GM23338 (cell line): ENCODE results near the gene TOM1L1. TPM values are rescaled to one million over a fixed set of nuclear protein-coding genes. Genes with fewer than 3 reads are reported as not detected.

Experiments used
- ATAC-seq: fragments of 200-7000 bp; cut with Tn5 transposase; 3 replicates; pipeline ENCODE4 v1.9.1; 2020
- DNase-seq: peaks from one replicate; pipeline ENCODE4 v3.0.0-alpha.2; 2015; ENCODE audit warnings: low spot score
- H2AFZ ChIP-seq: fragments of 200-600 bp; sonication (generic); 2 replicates; pipeline ENCODE4 v1.8.0; 2016; ENCODE audit warnings: antibody characterized with exemption, mild to moderate bottlenecking, moderate library complexity
- H3F3A ChIP-seq: fragments of 200-600 bp; sonication (generic); replicated peaks from 2 replicates; pipeline ENCODE4 v1.8.0; 2017; ENCODE audit warnings: antibody characterized with exemption, mixed run types, low read depth
- H3K27ac ChIP-seq: fragments of 200-600 bp; sonication (generic); 2 replicates; pipeline ENCODE4 v1.6.1; 2016; ENCODE audit warnings: low read depth
- H3K27me3 ChIP-seq: fragments of 200-600 bp; sonication (generic); 2 replicates; pipeline ENCODE4 v1.8.0; 2016; ENCODE audit warnings: mild to moderate bottlenecking, mixed run types, moderate library complexity; ENCODE audit not compliant: insufficient read depth
- H3K36me3 ChIP-seq: fragments of 200-600 bp; sonication (generic); 2 replicates; pipeline ENCODE4 v1.8.0; 2016; ENCODE audit warnings: mild to moderate bottlenecking; ENCODE audit not compliant: insufficient read depth
- H3K4me1 ChIP-seq: fragments of 200-600 bp; sonication (generic); 2 replicates; pipeline ENCODE4 v1.8.0; 2016; ENCODE audit warnings: mild to moderate bottlenecking, moderate library complexity; ENCODE audit not compliant: insufficient read depth
- H3K4me2 ChIP-seq: fragments of 200-600 bp; sonication (generic); 2 replicates; pipeline ENCODE4 v1.7.1; 2017; ENCODE audit warnings: mixed run types
- H3K4me3 ChIP-seq: fragments of 200-600 bp; sonication (generic); 2 replicates; pipeline ENCODE4 v1.6.1; 2016; ENCODE audit warnings: mixed run types
- H3K79me2 ChIP-seq: fragments of 200-600 bp; sonication (generic); replicated peaks from 2 replicates; pipeline ENCODE4 v1.8.0; 2017; ENCODE audit warnings: mild to moderate bottlenecking; ENCODE audit not compliant: insufficient read depth
- H3K9me2 ChIP-seq: fragments of 200-600 bp; sonication (generic); 2 replicates; pipeline ENCODE4 v1.8.0; 2017; ENCODE audit not compliant: insufficient read depth
- H4K20me1 ChIP-seq: fragments of 200-600 bp; sonication (generic); replicated peaks from 2 replicates; pipeline ENCODE4 v1.8.0; 2017; ENCODE audit warnings: mild to moderate bottlenecking; ENCODE audit not compliant: insufficient read depth
- H3K27ac Mint-ChIP-seq: 2 replicates; pipeline ENCODE4 v1.8.0; 2020; ENCODE audit warnings: inconsistent platforms, mild to moderate bottlenecking, moderate library complexity, mixed read lengths
- H3K27me3 Mint-ChIP-seq: 3 replicates; pipeline ENCODE4 v1.8.0; 2022; ENCODE audit warnings: low read depth, mild to moderate bottlenecking, moderate library complexity, mixed read lengths, inconsistent platforms; ENCODE audit not compliant: insufficient read depth, poor library complexity
- H3K36me3 Mint-ChIP-seq: 3 replicates; pipeline ENCODE4 v1.8.0; 2021; ENCODE audit warnings: low read depth, mild to moderate bottlenecking, inconsistent platforms, moderate library complexity, mixed read lengths
- H3K4me1 Mint-ChIP-seq: 3 replicates; pipeline ENCODE4 v1.8.0; 2020; ENCODE audit warnings: mild to moderate bottlenecking, inconsistent platforms, mixed read lengths
- H3K4me3 Mint-ChIP-seq: 3 replicates; pipeline ENCODE4 v1.8.0; 2021; ENCODE audit warnings: moderate library complexity, mild to moderate bottlenecking, inconsistent platforms, mixed read lengths
- H3K9me3 Mint-ChIP-seq: 3 replicates; pipeline ENCODE4 v1.8.0; 2020; ENCODE audit warnings: moderate library complexity, mild to moderate bottlenecking, inconsistent platforms, mixed read lengths
- CREB1 ChIP-seq: fragments of 250-450 bp; sonication (Bioruptor Pico); IDR thresholded peaks from 2 replicates; pipeline ENCODE4 v1.5.0; 2020; ENCODE audit warnings: low read depth, mild to moderate bottlenecking, moderate library complexity
- EZH2phosphoT487 ChIP-seq: fragments of 200-600 bp; sonication (generic); IDR thresholded peaks from one replicate; pipeline ENCODE4 v1.8.1; 2018; ENCODE audit warnings: antibody characterized with exemption; ENCODE audit not compliant: unreplicated experiment
- JUNB ChIP-seq: IDR thresholded peaks from one replicate; pipeline ENCODE4 v1.6.1; 2016; ENCODE audit warnings: antibody characterized with exemption; ENCODE audit not compliant: unreplicated experiment
- NANOG ChIP-seq: IDR thresholded peaks from 2 replicates; pipeline ENCODE4 v1.6.1; 2016; ENCODE audit warnings: antibody characterized with exemption, borderline replicate concordance
- POLR2AphosphoS5 ChIP-seq: IDR thresholded peaks from 2 replicates; pipeline ENCODE4 v1.6.1; 2016; ENCODE audit warnings: antibody characterized with exemption, low read depth
- STAT1 ChIP-seq: IDR thresholded peaks from one replicate; pipeline ENCODE4 v1.6.1; 2016; ENCODE audit warnings: antibody characterized with exemption; ENCODE audit not compliant: unreplicated experiment
- ZNF331 ChIP-seq: fragments of 250-450 bp; sonication (Bioruptor Pico); IDR thresholded peaks from 2 replicates; pipeline ENCODE4 v1.5.0; 2020; ENCODE audit warnings: low read depth, mild to moderate bottlenecking, moderate library complexity
- polyA plus RNA-seq: library from polyadenylated mRNA; unstranded; fragments of >200 nt; fragmentation: Nextera tagmentation; extraction: Ambion mirVana; gene quantifications from 2 replicates; pipeline ENCODE4 v1.2.1, GENCODE V29; 2016
- total RNA-seq: library from RNA; depleted of rRNA; stranded (reverse); fragments of >200 nt; shearing (Covaris generic); gene quantifications from 2 replicates; pipeline ENCODE4 v1.2.3, GENCODE V29; 2014
- TF ChIP-seq, protein P1 (sequence below): IDR thresholded peaks from one replicate; pipeline ENCODE4 v1.6.1; 2018; ENCODE audit warnings: antibody characterized with exemption; ENCODE audit not compliant: unreplicated experiment
- TF ChIP-seq, protein P2 (sequence below), 2 experiments: fragments of 200-600 bp in 1 of 2; sonication (generic) in 1 of 2; conservative IDR thresholded peaks; 2 replicates each; pipeline versions ENCODE4 v1.5.1 to v1.6.1; 2016 to 2017; ENCODE audit warnings: antibody characterized with exemption in 2 of 2, low read depth in 2 of 2, mild to moderate bottlenecking in 2 of 2, moderate library complexity in 1 of 2
- TF ChIP-seq, protein P3 (sequence below): IDR thresholded peaks from 2 replicates; pipeline ENCODE4 v1.6.1; 2016; ENCODE audit warnings: antibody characterized with exemption

TOM1L1 gene
- total and polyA plus RNA-seq, 2 experiments from 2014 or later, result 46.8 to 58.0 TPM

- TF ChIP-seq, protein P1, sequence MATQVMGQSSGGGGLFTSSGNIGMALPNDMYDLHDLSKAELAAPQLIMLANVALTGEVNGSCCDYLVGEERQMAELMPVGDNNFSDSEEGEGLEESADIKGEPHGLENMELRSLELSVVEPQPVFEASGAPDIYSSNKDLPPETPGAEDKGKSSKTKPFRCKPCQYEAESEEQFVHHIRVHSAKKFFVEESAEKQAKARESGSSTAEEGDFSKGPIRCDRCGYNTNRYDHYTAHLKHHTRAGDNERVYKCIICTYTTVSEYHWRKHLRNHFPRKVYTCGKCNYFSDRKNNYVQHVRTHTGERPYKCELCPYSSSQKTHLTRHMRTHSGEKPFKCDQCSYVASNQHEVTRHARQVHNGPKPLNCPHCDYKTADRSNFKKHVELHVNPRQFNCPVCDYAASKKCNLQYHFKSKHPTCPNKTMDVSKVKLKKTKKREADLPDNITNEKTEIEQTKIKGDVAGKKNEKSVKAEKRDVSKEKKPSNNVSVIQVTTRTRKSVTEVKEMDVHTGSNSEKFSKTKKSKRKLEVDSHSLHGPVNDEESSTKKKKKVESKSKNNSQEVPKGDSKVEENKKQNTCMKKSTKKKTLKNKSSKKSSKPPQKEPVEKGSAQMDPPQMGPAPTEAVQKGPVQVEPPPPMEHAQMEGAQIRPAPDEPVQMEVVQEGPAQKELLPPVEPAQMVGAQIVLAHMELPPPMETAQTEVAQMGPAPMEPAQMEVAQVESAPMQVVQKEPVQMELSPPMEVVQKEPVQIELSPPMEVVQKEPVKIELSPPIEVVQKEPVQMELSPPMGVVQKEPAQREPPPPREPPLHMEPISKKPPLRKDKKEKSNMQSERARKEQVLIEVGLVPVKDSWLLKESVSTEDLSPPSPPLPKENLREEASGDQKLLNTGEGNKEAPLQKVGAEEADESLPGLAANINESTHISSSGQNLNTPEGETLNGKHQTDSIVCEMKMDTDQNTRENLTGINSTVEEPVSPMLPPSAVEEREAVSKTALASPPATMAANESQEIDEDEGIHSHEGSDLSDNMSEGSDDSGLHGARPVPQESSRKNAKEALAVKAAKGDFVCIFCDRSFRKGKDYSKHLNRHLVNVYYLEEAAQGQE, result no peak
- TF ChIP-seq STAT1, result no peak
- TF ChIP-seq ZNF331 (CRISPR knock-in tag), result no peak
- TF ChIP-seq CREB1 (CRISPR knock-in tag), result no peak
- no peak for TF ChIP-seq EZH2phosphoT487
- TF ChIP-seq NANOG, result no peak
- no peak for TF ChIP-seq POLR2AphosphoS5
These were observed 82.6 kb downstream of the TOM1L1 start (continued) for GRCh38 chr17:54983260-54983659.

GRCh38 chr17:54985476-54985875 lies 84.8 kb downstream of the TOM1L1 start:
- H3K27me3 ChIP-seq, result no peaks in the 10 kb centered on the region
- no peak overlapping the region for H3K4me2 ChIP-seq
- H2AFZ ChIP-seq, result no peak overlapping the region
- no peaks in the 10 kb centered on the region for H3K4me1 ChIP-seq
- H3K4me3 ChIP-seq, result no peak overlapping the region
- ATAC-seq (no peak), DNase-seq (no peak)
- no peak for TF ChIP-seq JUNB
- H3K79me2 ChIP-seq, result peaks cover 37% of the 10 kb centered on the region
- H3K4me3 Mint-ChIP-seq, result no peak overlapping the region
- H3K36me3 Mint-ChIP-seq, result peaks cover 5% of the 10 kb centered on the region; the same call in 2 of the 3 replicates
- no peak overlapping the region for H3K27ac ChIP-seq
- no peak overlapping the region for H3K27ac Mint-ChIP-seq
- no peaks in the 10 kb centered on the region for H4K20me1 ChIP-seq
- H3K9me2 ChIP-seq, result no peaks in the 10 kb centered on the region
- 0 out of 3 replicates have a peak, but pooled peaks cover 2% of the 10 kb centered on the region for H3K4me1 Mint-ChIP-seq
- peaks cover 5% of the 10 kb centered on the region; the same call in 2 of the 3 replicates for H3K9me3 Mint-ChIP-seq
- no peaks in the 10 kb centered on the region for H3K27me3 Mint-ChIP-seq
- H3K36me3 ChIP-seq, result no peaks in the 10 kb centered on the region; the same call in 1 of the 2 replicates
- no peaks in the 10 kb centered on the region for H3F3A ChIP-seq

- no peak overlapping the region for H3K4me2 ChIP-seq
- 0 out of 2 replicates have a peak, but pooled peaks cover 4% of the 10 kb centered on the region for H3K79me2 ChIP-seq
- H3K4me3 ChIP-seq, result no peak overlapping the region
- Mint-ChIP-seq H3K36me3 (no peaks in the 10 kb centered on the region), H3K27ac (no peak overlapping the region), H3K4me3 (no peak overlapping the region), H3K27me3 (no peaks in the 10 kb centered on the region), H3K9me3 (no peaks in the 10 kb centered on the region), H3K4me1 (0 out of 3 replicates have a peak, but pooled peaks cover 2% of the 10 kb centered on the region)
- H4K20me1 ChIP-seq, result no peaks in the 10 kb centered on the region
- H3F3A ChIP-seq, result no peaks in the 10 kb centered on the region
- H3K27me3 ChIP-seq, result no peaks in the 10 kb centered on the region
- ATAC-seq, result no peak
- H3K27ac ChIP-seq, result no peak overlapping the region
- no peaks in the 10 kb centered on the region; the same call in 1 of the 2 replicates for H3K36me3 ChIP-seq
- DNase-seq, result no peak
- H3K4me1 ChIP-seq, result no peaks in the 10 kb centered on the region
- no peak overlapping the region for H2AFZ ChIP-seq
- no peaks in the 10 kb centered on the region for H3K9me2 ChIP-seq
- no peak for TF ChIP-seq STAT1
- TF ChIP-seq, protein P2, sequence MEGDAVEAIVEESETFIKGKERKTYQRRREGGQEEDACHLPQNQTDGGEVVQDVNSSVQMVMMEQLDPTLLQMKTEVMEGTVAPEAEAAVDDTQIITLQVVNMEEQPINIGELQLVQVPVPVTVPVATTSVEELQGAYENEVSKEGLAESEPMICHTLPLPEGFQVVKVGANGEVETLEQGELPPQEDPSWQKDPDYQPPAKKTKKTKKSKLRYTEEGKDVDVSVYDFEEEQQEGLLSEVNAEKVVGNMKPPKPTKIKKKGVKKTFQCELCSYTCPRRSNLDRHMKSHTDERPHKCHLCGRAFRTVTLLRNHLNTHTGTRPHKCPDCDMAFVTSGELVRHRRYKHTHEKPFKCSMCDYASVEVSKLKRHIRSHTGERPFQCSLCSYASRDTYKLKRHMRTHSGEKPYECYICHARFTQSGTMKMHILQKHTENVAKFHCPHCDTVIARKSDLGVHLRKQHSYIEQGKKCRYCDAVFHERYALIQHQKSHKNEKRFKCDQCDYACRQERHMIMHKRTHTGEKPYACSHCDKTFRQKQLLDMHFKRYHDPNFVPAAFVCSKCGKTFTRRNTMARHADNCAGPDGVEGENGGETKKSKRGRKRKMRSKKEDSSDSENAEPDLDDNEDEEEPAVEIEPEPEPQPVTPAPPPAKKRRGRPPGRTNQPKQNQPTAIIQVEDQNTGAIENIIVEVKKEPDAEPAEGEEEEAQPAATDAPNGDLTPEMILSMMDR (conservative IDR thresholded peaks at IDR 0.05; ENCODE audit: low read depth in 2 of 2), result no peak
- TF ChIP-seq, protein P1, result no peak
- no peak for TF ChIP-seq EZH2phosphoT487
- TF ChIP-seq, protein P3, sequence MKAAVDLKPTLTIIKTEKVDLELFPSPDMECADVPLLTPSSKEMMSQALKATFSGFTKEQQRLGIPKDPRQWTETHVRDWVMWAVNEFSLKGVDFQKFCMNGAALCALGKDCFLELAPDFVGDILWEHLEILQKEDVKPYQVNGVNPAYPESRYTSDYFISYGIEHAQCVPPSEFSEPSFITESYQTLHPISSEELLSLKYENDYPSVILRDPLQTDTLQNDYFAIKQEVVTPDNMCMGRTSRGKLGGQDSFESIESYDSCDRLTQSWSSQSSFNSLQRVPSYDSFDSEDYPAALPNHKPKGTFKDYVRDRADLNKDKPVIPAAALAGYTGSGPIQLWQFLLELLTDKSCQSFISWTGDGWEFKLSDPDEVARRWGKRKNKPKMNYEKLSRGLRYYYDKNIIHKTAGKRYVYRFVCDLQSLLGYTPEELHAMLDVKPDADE, result no peak
These were observed 89.5 kb downstream of the TOM1L1 start for GRCh38 chr17:54990118-54990517.
